ENCODE data around the gene PWWP2B.

DNA sequence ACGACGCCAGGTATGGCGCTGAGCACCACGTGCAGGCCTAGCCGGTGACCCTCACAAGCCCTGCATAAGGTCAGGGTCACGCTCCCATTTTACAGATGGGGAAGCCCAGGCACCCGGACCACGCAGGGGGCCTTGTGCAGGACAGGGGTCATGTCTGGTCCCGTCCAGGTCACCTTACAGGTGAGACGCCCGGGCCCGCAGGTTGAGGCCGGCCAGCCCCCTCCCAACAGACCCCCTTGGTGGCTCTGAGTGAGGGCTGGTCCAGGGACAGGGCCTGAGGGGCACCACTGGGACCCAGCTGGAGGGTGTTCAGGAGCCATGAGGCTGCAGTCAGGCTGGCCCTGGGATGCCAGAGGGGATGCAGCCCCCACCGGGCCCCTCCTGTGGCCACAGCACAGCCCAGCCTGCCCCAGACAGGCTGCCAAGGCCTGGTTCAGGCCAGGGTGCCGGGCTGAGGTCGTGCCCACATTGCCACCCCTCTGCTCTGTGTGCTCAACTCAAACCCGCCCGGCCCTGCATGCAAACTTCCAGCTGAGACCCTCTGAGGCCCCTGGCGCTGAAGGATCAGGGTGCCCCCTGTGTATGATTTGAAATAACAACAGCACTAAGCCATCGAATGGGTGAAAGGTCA, 69.0 kb downstream of the PWWP2B start:
- TF ChIP-seq TEAD4 (CRISPR knock-in tag; IDR thresholded peaks at IDR 0.05), result no peak
- no peak for TF ChIP-seq ESRRA (CRISPR knock-in tag; IDR thresholded peaks at IDR 0.05; ENCODE audit: borderline replicate concordance)
- no peak for TF ChIP-seq ZNF396 (CRISPR knock-in tag; IDR thresholded peaks at IDR 0.05; ENCODE audit: borderline replicate concordance)
- TF ChIP-seq ATF1 (CRISPR knock-in tag; IDR thresholded peaks at IDR 0.05), result no peak
- TF ChIP-seq ZNF232 (CRISPR knock-in tag; IDR thresholded peaks at IDR 0.05), result no peak
- TF ChIP-seq NR3C1 (CRISPR knock-in tag; conservative IDR thresholded peaks at IDR 0.05; ENCODE audit: low read depth), result no peak
- TF ChIP-seq, protein P1, sequence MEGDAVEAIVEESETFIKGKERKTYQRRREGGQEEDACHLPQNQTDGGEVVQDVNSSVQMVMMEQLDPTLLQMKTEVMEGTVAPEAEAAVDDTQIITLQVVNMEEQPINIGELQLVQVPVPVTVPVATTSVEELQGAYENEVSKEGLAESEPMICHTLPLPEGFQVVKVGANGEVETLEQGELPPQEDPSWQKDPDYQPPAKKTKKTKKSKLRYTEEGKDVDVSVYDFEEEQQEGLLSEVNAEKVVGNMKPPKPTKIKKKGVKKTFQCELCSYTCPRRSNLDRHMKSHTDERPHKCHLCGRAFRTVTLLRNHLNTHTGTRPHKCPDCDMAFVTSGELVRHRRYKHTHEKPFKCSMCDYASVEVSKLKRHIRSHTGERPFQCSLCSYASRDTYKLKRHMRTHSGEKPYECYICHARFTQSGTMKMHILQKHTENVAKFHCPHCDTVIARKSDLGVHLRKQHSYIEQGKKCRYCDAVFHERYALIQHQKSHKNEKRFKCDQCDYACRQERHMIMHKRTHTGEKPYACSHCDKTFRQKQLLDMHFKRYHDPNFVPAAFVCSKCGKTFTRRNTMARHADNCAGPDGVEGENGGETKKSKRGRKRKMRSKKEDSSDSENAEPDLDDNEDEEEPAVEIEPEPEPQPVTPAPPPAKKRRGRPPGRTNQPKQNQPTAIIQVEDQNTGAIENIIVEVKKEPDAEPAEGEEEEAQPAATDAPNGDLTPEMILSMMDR (IDR thresholded peaks at IDR 0.05), result no peak
- TF ChIP-seq, protein P2, sequence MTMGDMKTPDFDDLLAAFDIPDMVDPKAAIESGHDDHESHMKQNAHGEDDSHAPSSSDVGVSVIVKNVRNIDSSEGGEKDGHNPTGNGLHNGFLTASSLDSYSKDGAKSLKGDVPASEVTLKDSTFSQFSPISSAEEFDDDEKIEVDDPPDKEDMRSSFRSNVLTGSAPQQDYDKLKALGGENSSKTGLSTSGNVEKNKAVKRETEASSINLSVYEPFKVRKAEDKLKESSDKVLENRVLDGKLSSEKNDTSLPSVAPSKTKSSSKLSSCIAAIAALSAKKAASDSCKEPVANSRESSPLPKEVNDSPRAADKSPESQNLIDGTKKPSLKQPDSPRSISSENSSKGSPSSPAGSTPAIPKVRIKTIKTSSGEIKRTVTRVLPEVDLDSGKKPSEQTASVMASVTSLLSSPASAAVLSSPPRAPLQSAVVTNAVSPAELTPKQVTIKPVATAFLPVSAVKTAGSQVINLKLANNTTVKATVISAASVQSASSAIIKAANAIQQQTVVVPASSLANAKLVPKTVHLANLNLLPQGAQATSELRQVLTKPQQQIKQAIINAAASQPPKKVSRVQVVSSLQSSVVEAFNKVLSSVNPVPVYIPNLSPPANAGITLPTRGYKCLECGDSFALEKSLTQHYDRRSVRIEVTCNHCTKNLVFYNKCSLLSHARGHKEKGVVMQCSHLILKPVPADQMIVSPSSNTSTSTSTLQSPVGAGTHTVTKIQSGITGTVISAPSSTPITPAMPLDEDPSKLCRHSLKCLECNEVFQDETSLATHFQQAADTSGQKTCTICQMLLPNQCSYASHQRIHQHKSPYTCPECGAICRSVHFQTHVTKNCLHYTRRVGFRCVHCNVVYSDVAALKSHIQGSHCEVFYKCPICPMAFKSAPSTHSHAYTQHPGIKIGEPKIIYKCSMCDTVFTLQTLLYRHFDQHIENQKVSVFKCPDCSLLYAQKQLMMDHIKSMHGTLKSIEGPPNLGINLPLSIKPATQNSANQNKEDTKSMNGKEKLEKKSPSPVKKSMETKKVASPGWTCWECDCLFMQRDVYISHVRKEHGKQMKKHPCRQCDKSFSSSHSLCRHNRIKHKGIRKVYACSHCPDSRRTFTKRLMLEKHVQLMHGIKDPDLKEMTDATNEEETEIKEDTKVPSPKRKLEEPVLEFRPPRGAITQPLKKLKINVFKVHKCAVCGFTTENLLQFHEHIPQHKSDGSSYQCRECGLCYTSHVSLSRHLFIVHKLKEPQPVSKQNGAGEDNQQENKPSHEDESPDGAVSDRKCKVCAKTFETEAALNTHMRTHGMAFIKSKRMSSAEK (CRISPR knock-in tag; IDR thresholded peaks at IDR 0.05; ENCODE audit: borderline replicate concordance), result no peak
- TF ChIP-seq, protein P3, sequence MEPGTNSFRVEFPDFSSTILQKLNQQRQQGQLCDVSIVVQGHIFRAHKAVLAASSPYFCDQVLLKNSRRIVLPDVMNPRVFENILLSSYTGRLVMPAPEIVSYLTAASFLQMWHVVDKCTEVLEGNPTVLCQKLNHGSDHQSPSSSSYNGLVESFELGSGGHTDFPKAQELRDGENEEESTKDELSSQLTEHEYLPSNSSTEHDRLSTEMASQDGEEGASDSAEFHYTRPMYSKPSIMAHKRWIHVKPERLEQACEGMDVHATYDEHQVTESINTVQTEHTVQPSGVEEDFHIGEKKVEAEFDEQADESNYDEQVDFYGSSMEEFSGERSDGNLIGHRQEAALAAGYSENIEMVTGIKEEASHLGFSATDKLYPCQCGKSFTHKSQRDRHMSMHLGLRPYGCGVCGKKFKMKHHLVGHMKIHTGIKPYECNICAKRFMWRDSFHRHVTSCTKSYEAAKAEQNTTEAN (CRISPR knock-in tag; IDR thresholded peaks at IDR 0.05), result no peak
- TF ChIP-seq, protein P4, sequence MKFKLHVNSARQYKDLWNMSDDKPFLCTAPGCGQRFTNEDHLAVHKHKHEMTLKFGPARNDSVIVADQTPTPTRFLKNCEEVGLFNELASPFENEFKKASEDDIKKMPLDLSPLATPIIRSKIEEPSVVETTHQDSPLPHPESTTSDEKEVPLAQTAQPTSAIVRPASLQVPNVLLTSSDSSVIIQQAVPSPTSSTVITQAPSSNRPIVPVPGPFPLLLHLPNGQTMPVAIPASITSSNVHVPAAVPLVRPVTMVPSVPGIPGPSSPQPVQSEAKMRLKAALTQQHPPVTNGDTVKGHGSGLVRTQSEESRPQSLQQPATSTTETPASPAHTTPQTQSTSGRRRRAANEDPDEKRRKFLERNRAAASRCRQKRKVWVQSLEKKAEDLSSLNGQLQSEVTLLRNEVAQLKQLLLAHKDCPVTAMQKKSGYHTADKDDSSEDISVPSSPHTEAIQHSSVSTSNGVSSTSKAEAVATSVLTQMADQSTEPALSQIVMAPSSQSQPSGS (CRISPR knock-in tag; IDR thresholded peaks at IDR 0.05; ENCODE audit: borderline replicate concordance, low read depth), result no peak
- TF ChIP-seq, protein P5, sequence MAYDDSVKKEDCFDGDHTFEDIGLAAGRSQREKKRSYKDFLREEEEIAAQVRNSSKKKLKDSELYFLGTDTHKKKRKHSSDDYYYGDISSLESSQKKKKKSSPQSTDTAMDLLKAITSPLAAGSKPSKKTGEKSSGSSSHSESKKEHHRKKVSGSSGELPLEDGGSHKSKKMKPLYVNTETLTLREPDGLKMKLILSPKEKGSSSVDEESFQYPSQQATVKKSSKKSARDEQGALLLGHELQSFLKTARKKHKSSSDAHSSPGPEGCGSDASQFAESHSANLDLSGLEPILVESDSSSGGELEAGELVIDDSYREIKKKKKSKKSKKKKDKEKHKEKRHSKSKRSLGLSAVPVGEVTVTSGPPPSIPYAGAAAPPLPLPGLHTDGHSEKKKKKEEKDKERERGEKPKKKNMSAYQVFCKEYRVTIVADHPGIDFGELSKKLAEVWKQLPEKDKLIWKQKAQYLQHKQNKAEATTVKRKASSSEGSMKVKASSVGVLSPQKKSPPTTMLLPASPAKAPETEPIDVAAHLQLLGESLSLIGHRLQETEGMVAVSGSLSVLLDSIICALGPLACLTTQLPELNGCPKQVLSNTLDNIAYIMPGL (CRISPR knock-in tag; IDR thresholded peaks at IDR 0.05), result no peak

Data from WTC11 (cell line).